B cell (primary cell): ENCODE results near the gene CHD2. TPM values are rescaled to one million over a fixed set of nuclear protein-coding genes. Genes with fewer than 3 reads are reported as not detected.

ENCODE experiments used
- ATAC-seq: fragments of 200-7000 bp; cut with Tn5 transposase; one replicate; pipeline ENCODE4 v1.10.0; 2021; ENCODE audit warnings: low read depth, mild to moderate bottlenecking, moderate number of reproducible peaks, moderate library complexity
- CTCF ChIA-PET: fragments of 350-600 bp; sonication (Branson Sonifier 250); formaldehyde crosslinking; loops from one replicate; lab custom pipeline; 2021; ENCODE audit warnings: antibody characterized with exemption, inconsistent platforms; lab: Charles Lee
- POLR2A ChIA-PET: fragments of 350-600 bp; sonication (Branson Sonifier 250); formaldehyde crosslinking; loops from one replicate; lab custom pipeline; 2021; ENCODE audit warnings: antibody characterized with exemption; lab: Charles Lee
- DNase-seq: peaks from one replicate; pipeline ENCODE4 v3.0.0; 2013
- H2AFZ ChIP-seq: 2 replicates; pipeline ENCODE4 v1.6.1; 2012; ENCODE audit warnings: mild to moderate bottlenecking, low read depth, low read length; ENCODE audit not compliant: insufficient read depth, poor library complexity, severe bottlenecking
- H3K27ac ChIP-seq, 2 donors: 1 replicate in 1 of 2; 2 replicates in 1 of 2; pipeline ENCODE4 v1.5.1; 2012 to 2013; ENCODE audit warnings: low read length in 2 of 2, mild to moderate bottlenecking in 2 of 2, moderate library complexity in 1 of 2
- H3K27me3 ChIP-seq, 4 experiments: fragments of 200-600 bp in 1 of 4; sonication (generic) in 1 of 4; replicated peaks in 1 of 4; 1 replicate in 2 of 4; 2 replicates in 2 of 4; pipeline versions ENCODE4 v1.6.1 to v1.7.0; 2013 to 2016; ENCODE audit warnings: low read length in 3 of 4, mild to moderate bottlenecking in 2 of 4, mixed read lengths in 1 of 4, moderate library complexity in 1 of 4; ENCODE audit not compliant: insufficient read depth in 4 of 4, control insufficient read depth in 3 of 4; ENCODE audit errors: control extremely low read depth in 1 of 4
- H3K36me3 ChIP-seq, 2 experiments: replicated peaks in 1 of 2; 1 replicate in 1 of 2; 2 replicates in 1 of 2; pipeline versions ENCODE4 v1.6.1 to v1.7.1; 2013; ENCODE audit warnings: low read length in 1 of 2; ENCODE audit not compliant: insufficient read depth in 2 of 2, control insufficient read depth in 1 of 2; ENCODE audit errors: control extremely low read depth in 1 of 2, extremely low read depth in 1 of 2
- H3K4me1 ChIP-seq, 2 donors: fragments of 200-600 bp in 1 of 2; sonication (generic) in 1 of 2; 1 replicate in 1 of 2; 2 replicates in 1 of 2; pipeline versions ENCODE4 v1.5.1 to v1.6.1; 2013 to 2017; ENCODE audit warnings: low read length in 2 of 2; ENCODE audit not compliant: control insufficient read depth in 2 of 2, insufficient read depth in 2 of 2
- H3K4me2 ChIP-seq: replicated peaks from 2 replicates; pipeline ENCODE3; 2012; ENCODE audit warnings: mild to moderate bottlenecking, low read depth, low read length; ENCODE audit not compliant: poor library complexity, severe bottlenecking
- H3K4me3 ChIP-seq, 5 experiments: fragments of 200-600 bp in 1 of 5; sonication (generic) in 1 of 5; 1 replicate in 3 of 5; 2 replicates in 2 of 5; pipeline versions ENCODE4 v1.5.1 to v1.7.0; 2011 to 2016; ENCODE audit warnings: low read length in 4 of 5, mild to moderate bottlenecking in 4 of 5, low read depth in 2 of 5, control low read depth in 1 of 5, moderate library complexity in 1 of 5; ENCODE audit not compliant: insufficient read depth in 1 of 5; ENCODE audit errors: control extremely low read depth in 1 of 5, extremely low read depth in 1 of 5
- H3K79me2 ChIP-seq: fragments of 200-600 bp; sonication (generic); one replicate; pipeline ENCODE4 v1.6.0; 2016; ENCODE audit warnings: low read length; ENCODE audit not compliant: control insufficient read depth, insufficient read depth
- H3K9ac ChIP-seq: fragments of 200-600 bp; sonication (generic); 2 replicates; pipeline ENCODE4 v1.6.1; 2017; ENCODE audit warnings: mild to moderate bottlenecking, low read length, moderate library complexity
- H3K9me3 ChIP-seq, 3 donors: one replicate each; pipeline versions ENCODE4 v1.6.1 to v1.7.1; 2013; ENCODE audit warnings: low read length in 2 of 3; ENCODE audit not compliant: control insufficient read depth in 2 of 3, insufficient read depth in 1 of 3; ENCODE audit errors: control extremely low read depth in 1 of 3
- H4K20me1 ChIP-seq: 2 replicates; pipeline ENCODE4 v1.6.0; 2012; ENCODE audit warnings: mild to moderate bottlenecking, low read length; ENCODE audit not compliant: insufficient read depth, control insufficient read depth, poor library complexity, severe bottlenecking
- H3K27ac Mint-ChIP-seq: one replicate; pipeline ENCODE4 v1.8.0; 2021; ENCODE audit warnings: mixed read lengths
- H3K27me3 Mint-ChIP-seq: one replicate; pipeline ENCODE4 v1.8.0; 2021; ENCODE audit warnings: mixed read lengths
- H3K4me1 Mint-ChIP-seq: one replicate; pipeline ENCODE4 v1.8.0; 2021; ENCODE audit warnings: mixed read lengths
- H3K4me3 Mint-ChIP-seq: one replicate; pipeline ENCODE4 v1.8.0; 2021; ENCODE audit warnings: mixed read lengths
- H3K9me3 Mint-ChIP-seq: one replicate; pipeline ENCODE4 v1.8.0; 2022; ENCODE audit warnings: mixed read lengths; ENCODE audit not compliant: insufficient read depth
- EZH2 ChIP-seq: IDR thresholded peaks from 2 replicates; pipeline ENCODE4 v1.6.1; 2012; ENCODE audit warnings: borderline replicate concordance, low read depth, mild to moderate bottlenecking, moderate library complexity, low read length; ENCODE audit not compliant: insufficient read depth, poor library complexity, severe bottlenecking
- WGBS: methylation state at CpG from one replicate; pipeline ENCODE4 v1.1.5; 2013; ENCODE audit warnings: missing lambda C conversion rate; ENCODE audit not compliant: insufficient coverage; 5-methylcytosine and 5-hydroxymethylcytosine counted together
- intact Hi-C: fragments of 100-400 bp; cut with micrococcal nuclease; formaldehyde crosslinking; loops from one replicate; pipeline ENCODE4 v1.10.0; 2022
- polyA plus RNA-seq: library from polyadenylated mRNA; depleted of rRNA; stranded (reverse); fragments of >200 nt; gene quantifications from 2 replicates; pipeline ENCODE4 v1.2.3, GENCODE V29; 2012
- total RNA-seq, 2 donors: library from RNA; stranded (reverse); fragments of 120-200 nt in 1 of 2; gene quantifications; 1 replicate in 1 of 2; 2 replicates in 1 of 2; pipeline versions ENCODE4 v1.2.3 to v1.2.4, GENCODE V29; 2013 to 2022
- TF ChIP-seq, protein P1 (sequence below): fragments of 200-600 bp; IDR thresholded peaks from one replicate; pipeline ENCODE4 v1.8.0; 2022; ENCODE audit warnings: antibody characterized with exemption, mild to moderate bottlenecking

CHD2 gene
- total and polyA plus RNA-seq, 2 donors (not counting 1 experiment from before 2014, with no cell fraction given) = 86.9 to 353 TPM

DNA sequence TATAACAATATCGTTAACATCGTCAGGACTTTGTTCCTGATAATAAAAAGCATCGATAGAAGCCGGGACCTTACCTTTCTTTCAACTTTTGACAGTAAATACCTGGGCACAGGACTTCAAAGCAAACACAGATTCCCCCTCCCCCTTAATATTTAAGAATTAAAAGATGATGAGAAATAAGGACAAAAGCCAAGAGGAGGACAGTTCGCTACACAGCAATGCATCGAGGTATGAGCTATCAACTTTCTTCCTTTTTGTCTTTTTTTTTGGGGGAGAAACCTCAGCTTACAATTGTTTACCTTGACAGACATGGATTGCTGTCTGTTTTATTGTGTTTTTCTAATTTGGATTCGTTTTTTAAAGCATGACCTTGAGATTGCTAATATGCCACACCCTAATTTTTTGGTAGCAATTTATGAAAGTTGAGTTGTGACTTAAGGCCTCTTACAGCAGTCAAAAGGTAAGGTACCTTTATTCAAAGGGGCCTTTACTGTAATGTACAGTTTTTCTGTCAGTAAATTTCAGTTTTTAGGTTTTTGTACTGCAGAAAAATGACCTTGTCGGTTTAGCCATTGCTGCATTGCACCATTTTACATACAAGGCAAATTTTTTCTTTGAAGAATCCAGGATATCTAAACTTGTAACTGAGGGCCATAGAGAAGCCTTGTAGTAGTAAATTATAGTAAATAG is 1.1 kb downstream of the CHD2 start:
- H3K4me1 ChIP-seq = peaks cover 18 to 46% of the 10 kb centered on the region in 2 donors
- no peak for ATAC-seq

More for the DNA sequence above, 1.1 kb downstream of the CHD2 start:
- Histone ChIP-seq H4K20me1 (no peaks in the 10 kb centered on the region), H3K27me3 (no peaks in the 10 kb centered on the region), H3K36me3 (peaks cover 0 to 17% of the 10 kb centered on the region in 2 experiments), H3K27ac (peak overlapping the region; percentile 95), H3K4me2 (peak overlapping the region; percentile 86), H3K4me3 (peak overlapping the region; percentile 62 to 100 (median 85)), H3K9ac (peak overlapping the region; percentile 95), H3K9me3 (no peaks in the 10 kb centered on the region), H2AFZ (no peak overlapping the region), H3K79me2 (peaks cover 99% of the 10 kb centered on the region)
- Mint-ChIP-seq H3K4me3 (peak overlapping the region; percentile 99), H3K4me1 (peaks cover 54% of the 10 kb centered on the region), H3K9me3 (peaks cover 7% of the 10 kb centered on the region), H3K27me3 (no peaks in the 10 kb centered on the region), H3K27ac (peak overlapping the region; percentile 100)
- 0% methylated on average over 2 of the region's 8 CpGs for WGBS
- intact Hi-C loops = loop anchor here (2.0 kb wide), 1 partner anchor 14 kb away; no protein-coding TSS in a partner anchor
- TF ChIP-seq, protein P1, sequence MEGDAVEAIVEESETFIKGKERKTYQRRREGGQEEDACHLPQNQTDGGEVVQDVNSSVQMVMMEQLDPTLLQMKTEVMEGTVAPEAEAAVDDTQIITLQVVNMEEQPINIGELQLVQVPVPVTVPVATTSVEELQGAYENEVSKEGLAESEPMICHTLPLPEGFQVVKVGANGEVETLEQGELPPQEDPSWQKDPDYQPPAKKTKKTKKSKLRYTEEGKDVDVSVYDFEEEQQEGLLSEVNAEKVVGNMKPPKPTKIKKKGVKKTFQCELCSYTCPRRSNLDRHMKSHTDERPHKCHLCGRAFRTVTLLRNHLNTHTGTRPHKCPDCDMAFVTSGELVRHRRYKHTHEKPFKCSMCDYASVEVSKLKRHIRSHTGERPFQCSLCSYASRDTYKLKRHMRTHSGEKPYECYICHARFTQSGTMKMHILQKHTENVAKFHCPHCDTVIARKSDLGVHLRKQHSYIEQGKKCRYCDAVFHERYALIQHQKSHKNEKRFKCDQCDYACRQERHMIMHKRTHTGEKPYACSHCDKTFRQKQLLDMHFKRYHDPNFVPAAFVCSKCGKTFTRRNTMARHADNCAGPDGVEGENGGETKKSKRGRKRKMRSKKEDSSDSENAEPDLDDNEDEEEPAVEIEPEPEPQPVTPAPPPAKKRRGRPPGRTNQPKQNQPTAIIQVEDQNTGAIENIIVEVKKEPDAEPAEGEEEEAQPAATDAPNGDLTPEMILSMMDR = no peak
- TF ChIP-seq EZH2 = no peak
- ChIA-PET CTCF (interaction anchor here (0.8 to 10.3 kb wide), 9 partner anchors 10 to 104 kb away, joined by 3 to 146 read pairs (median 11); no protein-coding TSS in a partner anchor), POLR2A (interaction anchor here (1.3 to 11.6 kb wide), 7 partner anchors 13 to 92 kb away, joined by 6 to 164 read pairs (median 25); no protein-coding TSS in a partner anchor)
- DNase-seq = no peak
